ENCODE measurements around the gene AKAP13.

AKAP13 gene

GRCh38 chr15:85407421-85408269 is 27.2 kb downstream of the AKAP13 start:
- no peak for DNase-seq (ENCODE audit: low read depth in 2 of 2)

- no peak for DNase-seq (ENCODE audit: low read depth in 2 of 2)
These were observed 27.9 kb downstream of the AKAP13 start for GRCh38 chr15:85408270-85408746.

- DNase-seq (ENCODE audit: low read depth in 2 of 2) = no peak
These were observed 31.7 kb downstream of the AKAP13 start for GRCh38 chr15:85412066-85412465.

- peak; percentile 34 to 62 for DNase-seq (ENCODE audit: low read depth in 2 of 2)
These were observed 32.8 kb downstream of the AKAP13 start for GRCh38 chr15:85412956-85413854.

GRCh38 chr15:85414037-85414436 is 33.6 kb downstream of the AKAP13 start:
- no peak for DNase-seq (ENCODE audit: low read depth in 2 of 2)

- DNase-seq (ENCODE audit: low read depth in 2 of 2) = no peak
These were observed 34.1 kb downstream of the AKAP13 start for GRCh38 chr15:85414495-85414894.

- DNase-seq (ENCODE audit: low read depth in 2 of 2) = no peak
These were observed 34.6 kb downstream of the AKAP13 start for GRCh38 chr15:85414991-85415390.

- DNase-seq (ENCODE audit: low read depth in 2 of 2) = no peak
These were observed 35.4 kb downstream of the AKAP13 start for GRCh38 chr15:85415783-85416182.

GRCh38 chr15:85417276-85417675 is 36.9 kb downstream of the AKAP13 start:
- DNase-seq (ENCODE audit: low read depth in 2 of 2) = no peak

- no peak for DNase-seq (ENCODE audit: low read depth in 2 of 2)
These were observed 38.8 kb downstream of the AKAP13 start for GRCh38 chr15:85419161-85419560.

GRCh38 chr15:85421116-85421925 is 40.9 kb downstream of the AKAP13 start:
- DNase-seq (ENCODE audit: low read depth in 2 of 2) = no peak

- no peak for DNase-seq (ENCODE audit: low read depth in 2 of 2)
These were observed 42.2 kb downstream of the AKAP13 start for GRCh38 chr15:85422607-85423006.

GRCh38 chr15:85423256-85423655 is 42.9 kb downstream of the AKAP13 start:
- no peak for DNase-seq (ENCODE audit: low read depth in 2 of 2)

- DNase-seq (ENCODE audit: low read depth in 2 of 2) = no peak
These were observed 43.8 kb downstream of the AKAP13 start for GRCh38 chr15:85424154-85424553.

- DNase-seq (ENCODE audit: low read depth in 2 of 2) = no peak
These were observed 46.1 kb downstream of the AKAP13 start for GRCh38 chr15:85426481-85426880.

- DNase-seq (ENCODE audit: low read depth in 2 of 2) = no peak
These were observed 47.1 kb downstream of the AKAP13 start for GRCh38 chr15:85427286-85428028.

- DNase-seq (ENCODE audit: low read depth in 2 of 2) = no peak
These were observed 49.1 kb downstream of the AKAP13 start for GRCh38 chr15:85429522-85429921.

GRCh38 chr15:85430406-85431204 is 50.2 kb downstream of the AKAP13 start:
- no peak for DNase-seq (ENCODE audit: low read depth in 2 of 2)

- DNase-seq (ENCODE audit: low read depth in 2 of 2) = no peak
These were observed 59.6 kb downstream of the AKAP13 start for GRCh38 chr15:85439996-85440395.

- DNase-seq (ENCODE audit: low read depth in 2 of 2) = no peak
These were observed 60.0 kb downstream of the AKAP13 start for GRCh38 chr15:85440451-85440850.

Measured in stimulated activated CD8-positive, alpha-beta memory T cell treated with anti-CD3 and anti-CD28 coated beads, Interleukin-2, amount 100 ng/mL, for 48 hours (primary cell).